HG03108 (cell line): Measurements from ENCODE around the gene ETS2.
A peak's percentile ranks its signal among the peaks of the same experiment; 100 is the strongest.
"Not testable (repeated sequence)": the region's sequence is repeated elsewhere in the genome, so short reads cannot be mapped to it uniquely, and the experiment has no call there.

Source experiments
- ATAC-seq: cut with Tn5 transposase; IDR thresholded peaks from one replicate; pipeline ENCODE4 v1.9.1; 2021; ENCODE audit warnings: moderate library complexity; ENCODE audit not compliant: unreplicated experiment

Gene ETS2

DNA sequence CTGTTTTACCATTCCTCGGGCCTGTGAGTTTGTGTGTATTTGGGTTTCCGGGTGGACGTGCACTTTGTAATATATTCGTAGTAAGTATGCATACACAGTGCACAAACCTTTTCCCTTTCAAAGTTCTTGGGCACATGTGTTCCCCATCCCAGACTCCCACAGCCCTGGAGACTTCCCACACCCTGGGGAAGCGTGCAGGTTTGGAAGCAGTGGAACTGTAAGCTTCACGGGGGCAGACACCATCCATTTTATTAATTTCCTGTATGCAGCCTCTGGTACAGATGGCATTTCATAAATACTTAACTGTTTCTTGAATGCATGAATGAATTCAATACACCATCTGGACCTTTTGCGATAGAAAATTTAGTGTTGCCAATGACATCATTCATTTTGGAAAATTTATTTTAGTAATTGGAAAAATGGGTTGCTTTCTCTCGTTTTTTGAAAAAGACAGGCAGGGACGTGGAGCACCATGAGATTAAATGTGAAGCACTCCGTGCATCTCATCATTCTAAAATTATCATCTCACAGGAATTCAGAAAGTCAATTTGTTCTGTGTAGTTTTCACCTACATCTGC lies 10.8 kb downstream of the ETS2 start:
- no peak for ATAC-seq

DNA sequence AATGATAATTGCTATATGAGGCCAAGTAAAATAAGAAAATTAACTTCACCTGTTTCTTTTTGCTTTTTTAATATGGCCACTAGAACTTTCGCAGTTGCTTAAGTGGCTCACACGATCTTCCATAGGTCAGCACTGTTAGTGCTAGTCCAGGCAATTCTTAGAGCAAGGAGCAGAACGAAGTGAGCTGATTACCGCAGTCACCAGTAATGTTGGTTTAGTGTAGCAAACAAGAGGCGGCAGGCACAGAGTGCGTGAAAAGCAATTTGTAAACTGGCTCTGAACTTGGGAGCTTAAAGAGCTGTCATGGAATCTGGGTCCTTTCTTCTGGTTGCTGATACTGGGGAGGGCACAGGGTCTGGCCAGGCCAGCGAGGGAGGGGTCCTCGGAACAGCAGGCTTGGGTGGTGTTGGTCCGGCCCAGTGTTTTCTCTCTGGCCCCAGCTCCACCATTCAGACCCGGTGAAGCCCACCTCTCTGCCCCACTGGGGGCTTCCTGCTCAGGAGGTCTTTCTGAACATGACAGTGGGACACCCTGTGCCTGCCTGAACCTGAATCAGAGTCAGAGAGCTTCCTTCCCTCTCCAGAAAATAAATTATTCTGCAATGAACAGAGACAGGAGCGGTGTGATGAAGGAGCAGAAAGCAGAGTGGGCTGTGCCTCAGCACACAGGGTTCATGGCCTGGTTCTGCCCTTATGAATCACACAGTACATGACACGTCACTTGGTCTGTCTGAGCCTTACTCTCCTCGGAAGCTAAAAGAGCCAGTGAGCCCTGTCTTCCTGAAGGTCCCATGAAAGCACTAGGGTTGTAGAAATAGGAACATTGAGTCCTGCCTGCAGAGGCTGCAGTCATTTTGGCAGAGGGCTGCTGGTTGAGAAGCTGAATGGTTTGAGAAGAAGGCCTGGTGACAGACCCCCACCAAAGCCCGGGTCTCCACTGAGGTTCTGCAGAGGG lies 11.9 kb downstream of the ETS2 start:
- no peak for ATAC-seq

DNA sequence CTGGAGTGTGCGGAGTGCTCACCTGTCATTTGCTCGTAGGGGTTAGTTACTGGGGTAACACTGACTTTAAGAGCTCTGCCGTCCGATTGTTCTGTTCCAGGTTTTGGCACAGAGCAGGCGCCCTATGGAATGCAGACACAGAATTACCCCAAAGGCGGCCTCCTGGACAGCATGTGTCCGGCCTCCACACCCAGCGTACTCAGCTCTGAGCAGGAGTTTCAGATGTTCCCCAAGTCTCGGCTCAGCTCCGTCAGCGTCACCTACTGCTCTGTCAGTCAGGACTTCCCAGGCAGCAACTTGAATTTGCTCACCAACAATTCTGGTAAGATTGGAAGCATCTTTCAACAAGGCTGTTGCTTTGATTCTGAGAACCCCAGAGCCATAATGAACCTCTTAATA lies 12.6 kb downstream of the ETS2 start:
- no peak for ATAC-seq

DNA sequence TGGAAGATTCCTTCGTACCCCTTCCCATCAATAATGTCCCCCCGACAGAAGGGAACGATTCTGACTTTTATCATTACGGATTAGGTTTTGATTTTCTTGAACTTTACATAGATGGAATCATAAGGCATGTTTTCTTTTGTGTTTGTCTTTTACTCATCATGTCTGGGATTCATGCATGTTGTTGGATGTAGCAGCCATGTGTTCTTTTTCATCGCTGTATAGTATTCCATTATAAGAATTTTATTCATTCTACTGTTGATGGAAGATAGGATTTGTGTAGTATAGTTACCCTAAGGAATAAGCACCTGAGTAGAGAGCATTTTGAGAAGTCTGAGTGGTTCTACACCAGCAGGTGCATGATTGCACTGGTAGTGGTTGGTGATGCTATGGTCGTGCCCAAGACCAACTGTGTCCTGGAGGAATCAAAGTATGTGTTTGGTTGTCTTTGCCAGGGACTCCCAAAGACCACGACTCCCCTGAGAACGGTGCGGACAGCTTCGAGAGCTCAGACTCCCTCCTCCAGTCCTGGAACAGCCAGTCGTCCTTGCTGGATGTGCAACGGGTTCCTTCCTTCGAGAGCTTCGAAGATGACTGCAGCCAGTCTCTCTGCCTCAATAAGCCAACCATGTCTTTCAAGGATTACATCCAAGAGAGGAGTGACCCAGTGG lies 13.5 kb downstream of the ETS2 start:
- no peak for ATAC-seq

DNA sequence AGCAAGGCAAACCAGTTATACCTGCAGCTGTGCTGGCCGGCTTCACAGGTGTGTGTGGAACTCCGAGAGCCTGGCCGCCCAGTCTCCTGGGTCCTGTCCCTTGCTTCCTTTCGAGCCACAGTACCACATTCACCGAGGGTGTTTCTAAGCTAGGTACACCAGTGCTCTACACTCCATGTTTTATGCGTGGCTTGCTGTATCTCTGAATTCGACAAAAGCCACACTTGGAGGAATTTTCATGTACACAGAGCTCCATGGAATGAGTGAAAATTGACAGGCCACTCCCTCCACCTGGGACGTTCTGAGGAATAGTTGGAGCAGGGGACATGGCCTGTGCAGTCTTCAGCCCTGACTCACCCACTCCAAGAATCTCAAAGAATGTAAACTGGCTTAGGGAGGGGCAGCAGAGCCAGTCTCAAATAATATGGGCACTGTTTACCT lies 14.0 kb downstream of the ETS2 start:
- ATAC-seq: no peak

DNA sequence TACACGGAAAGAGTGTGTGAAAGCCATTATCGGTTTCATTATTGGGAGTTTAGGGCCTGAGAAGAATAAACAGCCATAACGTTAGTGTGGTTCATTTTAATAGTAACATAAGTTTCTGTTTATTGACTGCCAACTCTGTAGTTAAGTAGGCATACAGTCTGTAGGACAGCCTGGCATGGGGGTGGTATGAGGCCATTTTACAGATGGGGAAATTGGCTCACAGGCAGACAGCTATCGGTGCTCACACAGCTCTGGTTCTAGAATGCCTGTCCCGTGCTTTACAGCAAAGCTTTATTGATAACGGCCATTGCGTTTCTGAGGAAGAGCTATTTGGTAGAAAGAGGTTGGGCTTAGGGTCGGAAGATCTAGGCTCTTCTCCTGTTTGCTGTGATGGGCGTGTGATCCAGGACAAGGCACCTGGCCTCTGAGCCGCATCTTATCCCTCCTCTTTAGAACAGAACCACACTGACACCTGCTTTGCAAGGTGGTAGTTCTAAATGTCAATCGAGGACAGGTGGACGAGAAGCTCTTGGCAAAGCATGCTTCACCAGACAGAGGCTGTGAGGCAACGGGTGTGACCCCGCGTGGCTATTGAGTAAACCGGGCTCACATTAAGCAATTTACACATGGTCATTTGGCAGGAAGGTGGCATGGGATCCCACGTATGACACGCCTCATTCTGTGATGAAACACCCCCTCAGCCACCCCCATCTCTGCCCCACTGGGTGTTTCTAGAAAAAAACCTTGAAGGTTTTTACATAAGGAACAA lies 14.9 kb downstream of the ETS2 start:
- ATAC-seq: no peak

DNA sequence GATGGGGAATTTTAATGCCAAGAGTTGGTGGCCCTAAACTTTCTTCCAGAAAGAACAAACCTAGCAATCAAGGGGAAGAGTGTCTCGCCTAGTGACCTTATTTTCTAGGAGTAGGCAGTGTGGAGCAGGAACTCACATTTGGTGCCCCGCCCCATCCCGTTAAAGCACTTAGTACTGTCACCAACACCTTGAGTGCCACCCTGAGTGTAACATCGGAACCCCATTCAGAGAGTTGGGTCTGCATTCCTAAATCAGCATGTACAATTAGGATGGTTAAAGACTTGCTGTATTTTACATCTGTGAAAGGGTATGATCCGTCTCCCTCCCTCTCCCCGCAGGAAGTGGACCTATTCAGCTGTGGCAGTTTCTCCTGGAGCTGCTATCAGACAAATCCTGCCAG lies 15.5 kb downstream of the ETS2 start:
- no peak for ATAC-seq

DNA sequence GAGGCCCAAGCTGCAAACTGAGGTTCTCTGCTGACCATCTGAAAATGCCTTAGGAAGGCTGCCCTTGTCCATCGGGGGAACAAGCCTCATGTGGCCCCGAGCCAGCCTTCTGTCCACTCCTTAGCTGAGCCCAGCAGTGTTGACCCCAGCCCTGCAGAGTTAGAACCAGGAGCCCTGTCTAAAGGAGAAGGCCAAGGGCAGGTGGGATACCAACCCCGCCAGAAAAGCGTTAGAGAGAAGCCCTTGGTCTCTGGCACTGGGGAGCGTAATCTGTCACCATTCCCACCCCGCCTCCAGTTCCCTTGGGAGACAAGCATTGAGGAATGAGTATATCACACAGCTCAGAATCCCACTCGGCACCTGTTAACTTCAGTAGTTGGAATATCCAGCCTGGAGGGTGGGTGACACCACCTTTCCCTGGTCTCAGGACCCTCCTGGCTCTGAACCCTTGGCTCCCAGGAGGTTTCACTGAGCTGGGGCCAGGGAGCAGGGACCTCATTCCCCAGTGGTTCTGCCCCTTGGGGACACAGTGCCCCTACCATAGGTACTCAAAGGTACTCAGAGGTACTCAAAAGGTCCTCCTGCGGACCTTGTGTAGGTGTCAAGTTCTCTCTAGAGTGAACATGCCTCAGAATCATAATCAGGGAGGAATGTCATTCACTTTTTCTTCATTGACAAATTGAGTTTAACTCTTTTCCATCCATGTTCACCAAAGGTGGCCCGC lies 16.4 kb downstream of the ETS2 start:
- no peak for ATAC-seq

DNA sequence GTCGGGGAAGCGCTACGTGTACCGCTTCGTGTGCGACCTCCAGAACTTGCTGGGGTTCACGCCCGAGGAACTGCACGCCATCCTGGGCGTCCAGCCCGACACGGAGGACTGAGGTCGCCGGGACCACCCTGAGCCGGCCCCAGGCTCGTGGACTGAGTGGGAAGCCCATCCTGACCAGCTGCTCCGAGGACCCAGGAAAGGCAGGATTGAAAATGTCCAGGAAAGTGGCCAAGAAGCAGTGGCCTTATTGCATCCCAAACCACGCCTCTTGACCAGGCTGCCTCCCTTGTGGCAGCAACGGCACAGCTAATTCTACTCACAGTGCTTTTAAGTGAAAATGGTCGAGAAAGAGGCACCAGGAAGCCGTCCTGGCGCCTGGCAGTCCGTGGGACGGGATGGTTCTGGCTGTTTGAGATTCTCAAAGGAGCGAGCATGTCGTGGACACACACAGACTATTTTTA lies 17.1 kb downstream of the ETS2 start:
- ATAC-seq: no peak

DNA sequence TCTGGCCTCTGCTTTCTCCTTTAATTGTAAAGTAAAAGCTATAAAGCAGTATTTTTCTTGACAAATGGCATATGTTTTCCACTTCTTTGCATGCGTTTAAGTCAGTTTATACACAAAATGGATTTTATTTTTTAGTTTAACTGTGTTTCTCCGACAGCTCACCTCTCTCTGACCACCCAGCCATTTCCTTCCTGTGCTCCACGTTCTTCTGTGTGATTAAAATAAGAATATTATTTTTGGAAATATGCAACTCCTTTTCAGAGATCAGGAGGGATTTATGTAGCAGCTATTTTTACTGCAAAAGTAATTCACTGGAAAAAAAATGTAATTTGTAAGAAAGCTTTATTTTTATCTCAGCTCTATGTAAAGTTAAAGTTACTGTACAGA lies 18.0 kb downstream of the ETS2 start:
- no peak for ATAC-seq

DNA sequence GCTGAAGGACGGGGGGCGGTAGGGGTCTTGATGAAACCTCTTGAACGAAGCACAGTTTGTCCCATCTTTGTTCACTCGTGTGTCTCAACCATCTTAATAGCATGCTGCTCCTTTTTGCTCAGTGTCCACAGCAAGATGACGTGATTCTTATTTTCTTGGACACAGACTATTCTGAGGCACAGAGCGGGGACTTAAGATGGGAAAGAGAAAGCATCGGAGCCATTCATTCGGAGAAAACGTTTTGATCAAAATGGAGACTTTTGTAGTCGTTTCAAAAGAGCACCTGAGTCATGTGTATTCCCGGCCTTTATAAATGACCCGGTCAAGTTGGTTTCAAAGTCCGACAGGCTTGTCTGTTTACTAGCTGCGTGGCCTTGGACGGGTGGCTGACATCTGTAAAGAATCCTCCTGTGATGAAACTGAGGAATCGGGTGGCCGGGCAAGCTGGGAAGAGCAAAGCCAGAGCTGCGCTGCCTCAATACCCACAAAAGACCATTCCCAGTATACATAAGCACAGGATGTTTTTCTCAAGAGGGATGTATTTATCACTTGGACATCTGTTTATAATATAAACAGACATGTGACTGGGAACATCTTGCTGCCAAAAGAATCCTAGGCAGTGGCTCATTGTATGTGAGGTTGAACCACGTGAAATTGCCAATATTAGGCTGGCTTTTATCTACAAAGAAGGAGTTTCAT lies 18.5 kb downstream of the ETS2 start:
- ATAC-seq: no peak

DNA sequence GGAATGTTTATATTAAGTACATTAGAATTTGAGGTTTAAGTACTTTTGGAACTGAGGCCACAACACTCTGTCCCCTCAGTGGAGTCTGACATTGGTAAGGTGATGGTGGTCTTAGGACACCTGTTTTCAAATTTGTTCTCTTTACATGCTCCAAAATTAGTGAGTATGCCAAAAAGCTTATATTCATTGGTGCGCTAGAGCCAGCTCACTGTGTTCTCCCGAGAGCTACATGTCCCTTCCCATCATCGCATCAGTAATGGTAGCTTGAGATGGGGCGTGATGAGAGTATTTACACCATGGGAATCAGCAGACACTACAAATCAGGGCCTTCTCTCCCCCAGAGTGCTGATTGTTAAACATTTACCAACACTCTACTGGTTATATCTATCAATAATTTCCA lies 19.5 kb downstream of the ETS2 start:
- no peak for ATAC-seq

DNA sequence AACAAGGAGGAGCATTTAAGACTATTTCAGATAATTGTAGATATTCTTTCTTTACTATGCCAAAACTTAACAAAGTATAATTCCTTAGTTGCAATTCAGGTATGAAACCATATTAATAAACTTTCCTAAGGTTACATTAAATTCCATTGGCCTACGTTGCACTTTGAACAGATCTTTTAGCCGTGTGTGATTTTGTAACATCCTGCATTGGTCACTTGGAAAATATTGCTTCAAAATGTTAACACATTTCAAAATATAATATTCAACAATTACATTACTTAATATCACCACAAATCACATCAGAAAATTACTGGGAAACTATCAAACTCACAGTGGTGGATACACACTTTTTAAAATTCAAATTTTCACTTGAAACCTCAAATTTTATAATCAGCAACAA lies 20.2 kb downstream of the ETS2 start:
- no peak for ATAC-seq

DNA sequence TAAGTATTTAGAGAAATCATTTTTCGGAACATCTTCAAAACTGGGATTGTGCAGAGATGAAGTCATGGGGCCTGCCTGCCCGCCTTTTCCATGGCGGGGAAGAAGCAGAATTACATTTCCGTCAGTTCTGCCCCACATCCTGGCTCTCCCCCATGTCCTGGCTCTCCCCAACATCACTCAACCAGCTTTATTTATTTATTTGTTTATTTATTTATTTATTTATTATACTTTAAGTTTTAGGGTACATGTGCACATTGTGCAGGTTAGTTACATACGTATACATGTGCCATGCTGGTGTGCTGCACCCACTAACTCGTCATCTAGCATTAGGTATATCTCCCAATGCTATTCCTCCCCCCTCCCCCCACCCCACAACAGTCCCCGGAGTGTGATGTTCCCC lies 22.4 kb downstream of the ETS2 start:
- not testable (repeated sequence) for ATAC-seq

DNA sequence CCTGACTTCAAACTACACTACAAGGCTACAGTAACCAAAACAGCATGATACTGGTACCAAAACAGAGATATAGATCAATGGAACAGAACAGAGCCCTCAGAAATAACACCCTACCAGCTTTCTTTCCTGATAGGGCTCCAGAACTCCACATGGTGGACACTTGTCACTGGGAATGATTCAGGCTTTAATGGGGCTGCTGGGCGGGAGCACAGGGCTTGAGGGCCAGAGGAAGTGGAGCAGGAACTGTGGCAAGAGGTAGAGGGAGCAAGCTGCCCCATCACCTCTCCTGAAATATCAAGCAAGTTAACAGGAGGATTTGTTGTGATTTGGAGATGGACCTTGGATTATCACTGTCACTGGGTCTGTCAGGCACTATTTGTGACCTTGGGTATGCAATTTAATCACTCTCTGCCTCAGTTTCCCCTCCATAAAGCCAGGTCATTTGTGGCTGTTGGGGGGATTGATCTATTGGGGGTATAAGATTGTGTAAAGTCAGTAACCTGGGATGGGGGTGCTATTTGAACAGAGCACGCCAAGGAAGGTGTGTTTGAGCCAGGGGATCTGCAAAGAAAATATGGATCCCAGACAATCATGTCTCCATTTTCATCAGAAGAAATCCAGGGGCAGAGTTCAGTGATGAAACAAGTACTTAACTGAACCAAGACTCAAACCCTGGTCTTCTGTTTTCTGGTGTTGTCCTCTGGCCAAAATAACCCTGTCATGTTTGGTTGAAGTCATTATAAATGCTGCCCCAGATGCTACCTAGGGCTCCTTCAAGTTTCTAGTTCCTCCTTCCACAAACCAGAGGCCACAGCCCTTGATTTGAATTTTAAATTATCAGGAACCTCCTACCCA lies 25.2 kb downstream of the ETS2 start:
- ATAC-seq: peak; percentile 75

DNA sequence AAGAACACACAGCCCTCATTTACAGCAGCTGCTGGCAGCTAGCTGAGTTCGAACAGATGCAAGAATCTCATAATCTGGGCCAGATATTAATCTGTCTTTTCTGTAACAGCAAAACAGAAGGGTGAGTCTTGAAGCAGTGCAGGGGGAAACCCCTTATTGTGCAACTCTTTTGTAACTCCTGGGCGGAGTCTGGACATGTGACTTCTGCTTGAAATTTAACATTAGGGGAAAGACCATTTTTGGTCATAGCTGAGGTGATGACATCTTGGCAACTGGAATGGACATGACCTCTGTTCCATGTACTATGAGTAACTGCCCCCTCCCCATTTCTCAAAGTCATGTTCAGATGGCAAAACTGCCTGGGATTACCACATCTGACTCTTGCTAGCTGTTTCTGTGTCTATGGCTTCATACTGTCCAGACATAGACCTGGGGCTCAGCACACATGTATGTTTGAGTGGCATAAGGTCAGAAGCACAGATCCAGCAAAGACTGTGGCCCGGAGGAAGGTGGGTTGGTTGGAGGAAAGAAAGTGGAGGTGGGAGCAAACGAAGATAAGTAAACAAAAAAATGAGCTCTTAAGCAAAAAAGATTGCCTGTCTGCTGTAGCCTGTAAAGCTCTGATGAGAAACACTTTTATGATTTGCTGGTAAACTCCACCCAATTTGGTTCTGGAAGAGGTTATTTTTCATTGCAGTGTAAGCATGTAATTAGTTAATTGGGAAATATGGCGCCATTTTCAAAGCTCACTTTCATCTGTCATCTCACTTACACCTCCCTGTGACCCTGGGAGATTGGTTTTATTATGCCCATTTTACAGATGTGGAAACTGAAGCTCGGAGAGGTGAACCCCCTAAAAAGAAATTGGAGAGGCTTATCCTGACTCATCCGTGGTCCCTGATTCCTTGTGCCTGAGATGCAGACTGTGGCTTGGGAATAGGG lies 26.1 kb downstream of the ETS2 start:
- ATAC-seq: peak; percentile 86

DNA sequence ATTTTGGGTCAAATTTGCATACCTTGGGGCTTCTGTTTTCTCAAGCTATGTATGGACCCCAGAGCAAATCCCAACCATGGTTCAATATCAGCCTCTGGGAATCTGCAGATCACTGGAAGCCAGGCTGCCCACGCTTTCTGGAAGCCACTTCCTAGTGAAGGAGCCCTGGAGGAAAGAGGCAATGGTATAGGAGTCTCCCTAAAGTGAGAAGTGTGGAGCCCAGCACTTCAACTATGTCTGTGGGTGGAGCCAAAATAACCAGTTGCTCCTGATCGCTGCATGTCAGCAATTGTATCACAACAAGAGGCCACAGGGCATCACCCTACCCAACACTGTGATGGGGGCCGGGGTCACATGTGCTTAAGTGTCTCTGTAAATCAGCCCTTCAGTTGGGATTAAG lies 26.9 kb downstream of the ETS2 start:
- no peak for ATAC-seq

DNA sequence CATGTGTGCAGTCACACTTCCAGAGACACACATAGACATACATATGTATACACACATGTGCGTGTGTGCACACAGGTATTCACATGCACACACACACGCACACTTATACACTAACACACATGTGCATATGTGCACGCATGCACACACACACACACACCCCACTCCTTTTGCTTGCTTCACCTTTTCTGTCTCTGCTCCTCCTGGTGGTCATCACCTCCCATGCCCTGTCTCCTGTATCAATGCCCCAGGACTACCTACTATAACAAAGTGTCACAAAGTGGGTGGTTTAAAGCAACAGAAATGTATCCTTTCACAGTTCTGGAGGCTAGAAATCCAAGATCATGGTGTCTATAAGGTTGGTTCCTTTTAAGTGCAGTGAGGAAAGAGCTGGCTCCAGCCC lies 27.4 kb downstream of the ETS2 start:
- no peak for ATAC-seq
